CD4-positive, alpha-beta T cell treated with Interleukin-4 for 1 hour (primary cell): ENCODE results near the gene CTDSP2.
"Not testable (repeated sequence)": the region's sequence is repeated elsewhere in the genome, so short reads cannot be mapped to it uniquely, and the experiment has no call there.

Source experiments
- DNase-seq, 2 donors: peaks; one replicate each; pipeline ENCODE4 v3.0.0-alpha.2; 2020 to 2022

Gene CTDSP2

GRCh38 chr12:57881035-57881434 is 34.5 kb upstream of the CTDSP2 start:
- not testable (repeated sequence) for DNase-seq

DNA sequence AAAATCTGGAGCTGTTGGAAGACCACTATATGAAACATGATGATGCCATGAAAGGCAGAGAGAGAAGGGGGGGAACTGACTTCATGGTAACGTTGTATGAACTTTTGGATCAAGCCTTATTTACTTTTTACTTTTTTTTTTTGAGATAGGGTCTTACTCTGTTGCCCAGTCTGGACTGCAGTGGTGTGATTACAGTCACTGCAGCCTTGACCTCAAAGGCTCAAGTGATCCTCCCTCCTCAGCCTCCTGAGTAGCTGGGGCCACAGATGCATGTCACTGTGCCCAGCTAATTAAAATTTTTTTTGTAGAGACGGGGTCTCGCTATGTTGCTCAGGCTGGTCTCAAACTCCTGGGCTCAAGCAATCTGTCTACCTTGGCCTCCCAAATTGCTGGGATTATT is 31.3 kb upstream of the CTDSP2 start:
- DNase-seq, result no peak

DNA sequence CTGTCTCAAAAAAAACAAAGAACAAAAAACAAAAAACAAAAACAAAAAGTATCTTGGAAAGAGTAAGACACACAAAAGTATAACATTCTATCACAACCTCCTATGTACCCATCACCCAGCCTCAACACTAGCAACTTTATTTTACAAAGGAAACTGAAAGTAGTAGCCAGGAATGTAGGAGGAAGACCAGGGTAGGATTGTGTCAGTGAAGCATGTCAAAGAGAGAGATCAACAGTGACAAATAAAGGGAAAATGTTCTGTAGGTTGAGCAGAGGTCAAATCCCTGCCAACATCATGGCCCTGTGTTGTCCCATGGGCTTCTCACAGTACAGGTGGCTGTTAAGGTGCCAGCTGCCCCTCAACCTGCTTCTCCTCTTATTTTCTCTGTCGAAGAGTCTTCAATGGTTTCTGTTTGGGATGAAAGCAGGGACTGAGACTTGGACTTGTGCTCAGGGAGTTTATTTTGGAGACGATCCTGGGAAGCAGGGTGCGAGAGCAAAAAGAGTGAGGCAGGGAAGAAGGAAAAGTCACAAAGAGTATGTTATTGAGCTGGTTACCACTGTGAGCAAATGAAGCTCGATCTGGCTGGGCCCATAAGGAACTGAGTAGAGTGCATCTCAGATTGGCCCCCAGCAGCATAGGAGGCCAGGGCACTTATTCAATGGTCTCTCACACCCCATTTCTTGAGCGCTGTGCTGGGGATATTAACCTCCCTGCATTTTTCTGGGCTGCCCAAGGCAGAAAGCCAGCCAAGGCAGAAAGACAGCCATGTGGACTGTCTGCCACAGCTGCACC is 29.4 kb upstream of the CTDSP2 start:
- no peak for DNase-seq

GRCh38 chr12:57874166-57875108 is 27.9 kb upstream of the CTDSP2 start:
- no peak for DNase-seq

- DNase-seq, result no peak
Measured at GRCh38 chr12:57872362-57872761, 25.8 kb upstream of the CTDSP2 start.

DNA sequence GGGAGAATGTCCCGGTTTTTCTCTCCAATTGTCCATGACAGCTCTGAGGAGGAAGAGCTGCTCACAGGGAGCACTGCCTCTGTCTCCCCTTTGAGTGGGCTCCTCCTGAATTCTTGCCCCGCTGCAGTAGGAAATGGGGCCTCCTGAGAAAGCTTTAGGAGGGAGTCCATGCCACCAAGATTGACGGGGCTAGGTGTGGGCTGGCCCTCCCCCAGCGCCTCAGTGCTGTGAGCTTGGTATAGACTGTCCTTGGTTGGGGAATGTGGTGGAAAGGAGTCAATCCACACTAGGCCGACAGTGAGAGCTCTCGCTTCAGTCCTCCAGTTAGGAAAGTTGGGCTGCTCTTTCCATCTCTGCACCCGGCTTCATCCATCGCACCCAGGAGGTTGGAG is 23.4 kb upstream of the CTDSP2 start:
- DNase-seq, result no peak

GRCh38 chr12:57869298-57869926 is 22.9 kb upstream of the CTDSP2 start:
- no peak for DNase-seq

DNA sequence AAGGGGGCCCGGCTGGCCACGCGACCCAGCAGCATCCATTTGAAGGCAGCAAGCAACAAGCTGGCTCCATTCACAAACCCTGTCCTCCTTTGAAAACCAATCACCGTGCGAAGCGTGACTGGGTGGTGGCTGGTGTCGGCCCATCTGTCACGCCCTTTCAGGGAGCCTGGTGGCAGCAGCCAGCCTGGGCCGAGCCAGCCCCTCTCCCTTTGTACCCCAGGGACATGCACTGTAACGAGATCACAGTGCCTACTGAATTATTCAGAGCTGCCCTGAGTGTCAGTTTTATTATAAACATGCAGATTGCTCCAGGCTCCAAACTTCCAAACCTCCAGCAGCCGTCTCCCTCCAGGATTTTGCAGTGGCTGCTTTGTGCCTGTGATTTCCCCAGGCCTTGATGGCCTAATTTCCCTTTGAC is 22.3 kb upstream of the CTDSP2 start:
- no peak for DNase-seq

DNA sequence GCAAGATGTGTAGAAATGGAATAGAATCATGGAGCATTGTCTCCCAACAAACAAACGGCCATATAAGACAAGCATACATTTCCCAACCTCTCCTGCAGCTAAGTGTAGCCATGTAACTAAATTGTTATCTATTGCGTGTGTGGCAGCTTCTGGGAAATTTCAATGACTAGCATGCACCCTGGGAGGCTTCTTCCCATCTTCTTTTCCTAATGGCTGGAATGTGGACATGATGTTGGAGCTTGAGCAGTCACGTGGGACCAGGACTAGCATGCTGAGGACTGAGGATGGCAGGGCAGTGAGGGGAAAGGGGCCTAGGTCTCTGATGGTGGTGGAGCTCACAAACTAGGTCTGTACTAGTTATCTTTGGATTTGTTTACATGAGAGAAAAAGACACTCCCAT is 21.7 kb upstream of the CTDSP2 start:
- DNase-seq, result no peak

- DNase-seq, result no peak
Measured at GRCh38 chr12:57866308-57867019, 19.9 kb upstream of the CTDSP2 start.

- DNase-seq, result peak; percentile 23 to 39
Measured at GRCh38 chr12:57865084-57865751, 18.7 kb upstream of the CTDSP2 start.

DNA sequence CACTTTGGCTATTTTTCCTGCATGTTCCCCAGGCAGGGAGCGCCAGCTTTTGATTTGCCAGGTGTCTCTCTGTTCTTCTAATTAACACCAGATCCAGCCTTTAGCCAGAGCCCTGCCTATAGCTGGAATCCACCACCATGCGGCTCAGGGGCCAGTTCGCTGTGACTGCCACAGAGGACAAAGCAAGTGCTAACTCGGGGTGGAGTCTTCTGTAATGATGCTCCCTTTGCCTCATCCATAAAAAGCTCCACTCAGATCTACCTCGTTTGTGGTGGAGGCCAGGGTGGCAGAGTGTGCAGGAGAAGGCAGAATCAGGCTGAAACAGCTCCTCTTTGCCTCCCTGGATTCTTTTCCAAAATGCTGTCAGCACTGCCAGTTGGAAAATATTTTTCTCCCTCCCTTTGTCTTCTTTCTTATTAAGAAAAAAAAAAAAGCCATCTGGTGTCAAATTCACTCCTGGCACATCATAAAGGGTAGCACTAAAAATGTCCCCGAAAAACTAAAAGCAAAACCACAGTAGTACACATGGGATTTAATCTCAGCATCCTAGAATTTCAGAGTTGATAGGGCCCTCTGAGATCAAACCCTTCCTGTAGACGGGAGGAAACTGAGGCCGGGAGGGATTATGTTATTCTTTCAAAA is 18.0 kb upstream of the CTDSP2 start:
- DNase-seq, result no peak

- no peak for DNase-seq
Measured at GRCh38 chr12:57863676-57864075, 17.1 kb upstream of the CTDSP2 start.

GRCh38 chr12:57861967-57862366 is 15.4 kb upstream of the CTDSP2 start:
- DNase-seq, result no peak

DNA sequence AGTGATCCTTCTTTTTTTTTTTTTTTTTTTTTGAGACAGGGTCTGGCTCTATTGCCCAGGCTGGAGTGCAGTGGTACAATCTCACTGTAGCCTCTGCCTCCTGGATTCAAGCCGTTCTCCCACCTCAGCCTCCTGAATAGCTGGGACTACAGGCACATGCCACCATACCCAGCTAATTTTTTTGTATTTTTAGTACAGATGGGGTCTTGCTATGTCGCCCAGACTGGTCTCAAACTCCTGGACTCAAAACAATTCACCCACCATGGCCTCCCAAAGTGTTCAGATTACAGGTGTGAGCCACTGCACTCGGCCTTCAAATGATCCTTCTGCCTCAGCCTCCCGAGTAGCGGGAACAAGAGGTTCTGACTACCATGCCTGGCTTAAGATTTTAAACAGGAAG is 14.4 kb upstream of the CTDSP2 start:
- DNase-seq, result not testable (repeated sequence)

GRCh38 chr12:57859121-57859520 is 12.6 kb upstream of the CTDSP2 start:
- no peak for DNase-seq

DNA sequence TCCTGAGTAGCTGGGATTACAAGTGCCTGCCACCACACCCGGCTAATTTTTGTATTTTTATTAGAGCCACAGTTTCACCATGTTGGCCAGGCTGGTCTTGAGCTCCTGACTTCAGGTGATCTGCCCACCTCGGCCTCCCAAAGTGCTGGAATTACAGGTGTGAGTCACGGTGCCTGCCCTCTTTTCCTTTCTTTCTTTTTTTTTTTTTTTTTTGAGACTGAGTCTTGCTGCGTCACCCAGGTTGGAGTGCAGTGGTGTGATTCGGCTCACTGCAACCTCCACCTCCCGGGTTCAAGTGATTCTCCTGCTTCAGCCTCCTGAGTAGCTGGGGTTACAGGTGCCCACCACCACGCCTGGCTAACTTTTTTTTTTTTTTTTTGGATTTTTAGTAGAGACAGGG is 11.6 kb upstream of the CTDSP2 start:
- DNase-seq, result not testable (repeated sequence)

DNA sequence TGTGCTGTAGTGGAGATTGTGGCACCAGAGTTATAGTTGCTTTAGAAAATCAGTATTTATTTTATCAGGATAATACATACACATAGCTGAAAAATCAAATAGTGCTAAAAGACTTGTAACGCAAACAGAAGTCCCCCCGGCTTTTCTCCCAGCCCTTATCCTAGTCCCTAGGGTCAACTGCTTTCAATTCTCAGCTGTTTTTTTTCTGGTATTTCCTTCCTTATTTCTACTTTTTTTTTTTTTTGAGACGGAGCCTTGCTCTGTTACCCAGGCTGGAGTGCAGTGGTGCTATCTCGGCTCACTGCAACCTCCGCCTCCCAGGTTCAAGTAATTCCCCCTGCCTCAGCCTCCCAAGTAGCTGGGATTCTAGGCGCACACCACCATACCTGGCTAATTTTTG is 8.4 kb upstream of the CTDSP2 start:
- no peak for DNase-seq

GRCh38 chr12:57853864-57854556 is 7.5 kb upstream of the CTDSP2 start:
- DNase-seq, result no peak

DNA sequence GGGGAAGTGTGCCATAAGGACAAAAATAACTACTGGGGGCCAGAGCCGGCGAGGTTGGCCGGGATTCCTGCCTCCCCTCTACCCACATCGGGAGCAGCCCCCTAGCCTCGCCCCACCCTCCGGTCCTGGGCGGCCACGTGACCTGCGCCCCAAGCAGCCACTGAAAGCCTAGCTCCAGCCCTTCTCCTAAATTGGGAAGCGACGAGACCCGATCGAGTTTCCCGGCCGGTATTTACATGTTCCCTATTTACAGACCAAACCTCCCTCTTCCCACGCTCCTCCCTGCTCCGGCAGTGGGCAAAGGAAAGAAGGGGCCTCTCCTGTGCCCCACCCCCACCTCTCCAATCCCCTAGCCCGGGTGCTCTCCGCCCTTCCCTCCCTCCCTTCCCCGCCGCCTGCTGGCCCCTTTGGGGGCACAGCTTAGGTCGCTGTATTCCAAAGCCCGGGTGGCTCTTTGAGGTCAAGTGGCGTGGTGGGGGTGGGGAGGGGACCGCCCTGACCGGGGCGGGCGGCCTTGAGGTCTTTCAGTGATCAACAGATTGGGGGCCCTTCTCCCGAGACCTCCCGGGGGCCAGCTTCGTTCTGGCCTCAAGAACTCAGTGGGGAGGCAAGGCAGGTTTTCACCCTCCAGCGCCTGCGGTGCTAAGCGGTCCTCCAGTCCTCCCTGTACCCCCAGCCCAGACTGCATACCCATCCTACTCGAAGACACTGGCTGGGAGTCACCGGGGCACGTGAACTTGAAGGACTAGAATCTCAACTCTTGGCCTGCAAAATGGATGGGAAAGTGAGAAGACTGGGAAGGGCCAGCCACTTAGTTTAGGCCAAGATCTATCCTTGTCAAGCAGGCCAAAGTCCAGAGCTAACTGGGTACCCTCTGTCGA is 6.3 kb upstream of the CTDSP2 start:
- no peak for DNase-seq
